PC-9 (cell line): Measurements from ENCODE around the gene AMBRA1.

Experiments
- CTCF ChIP-seq: fragments of 200-600 bp; sonication (generic); conservative IDR thresholded peaks from 2 replicates; pipeline ENCODE4 v1.6.1; 2017; ENCODE audit warnings: mixed run types, antibody characterized with exemption, mild to moderate bottlenecking, moderate library complexity
- EZH2 ChIP-seq: fragments of 200-600 bp; sonication (generic); IDR thresholded peaks from 2 replicates; pipeline ENCODE4 v1.8.0; 2017; ENCODE audit warnings: antibody characterized with exemption, low read depth

- TF ChIP-seq CTCF: no peak
- no peak for TF ChIP-seq EZH2
These were observed 88.8 kb downstream of the AMBRA1 start for GRCh38 chr11:46504817-46505613.
